Stomach (tissue), 4 donors: Measurements from ENCODE around the gene SCN8A.

ENCODE experiments used
- EP300 ChIP-seq: sonication (generic); formaldehyde crosslinking; IDR thresholded peaks from one replicate; pipeline ENCODE4 v1.6.1; 2017; ENCODE audit warnings: antibody characterized with exemption
- TF ChIP-seq, protein P1 (sequence below), 7 experiments: fragments of 450-650 bp in 4 of 7; fragments of 200-600 bp in 3 of 7; sonication (generic) in 3 of 7; IDR thresholded peaks; one replicate each; pipeline ENCODE4 v1.5.1; 2016 to 2019; ENCODE audit warnings: antibody characterized with exemption in 7 of 7, control low read depth in 2 of 7, mild to moderate bottlenecking in 1 of 7

DNA sequence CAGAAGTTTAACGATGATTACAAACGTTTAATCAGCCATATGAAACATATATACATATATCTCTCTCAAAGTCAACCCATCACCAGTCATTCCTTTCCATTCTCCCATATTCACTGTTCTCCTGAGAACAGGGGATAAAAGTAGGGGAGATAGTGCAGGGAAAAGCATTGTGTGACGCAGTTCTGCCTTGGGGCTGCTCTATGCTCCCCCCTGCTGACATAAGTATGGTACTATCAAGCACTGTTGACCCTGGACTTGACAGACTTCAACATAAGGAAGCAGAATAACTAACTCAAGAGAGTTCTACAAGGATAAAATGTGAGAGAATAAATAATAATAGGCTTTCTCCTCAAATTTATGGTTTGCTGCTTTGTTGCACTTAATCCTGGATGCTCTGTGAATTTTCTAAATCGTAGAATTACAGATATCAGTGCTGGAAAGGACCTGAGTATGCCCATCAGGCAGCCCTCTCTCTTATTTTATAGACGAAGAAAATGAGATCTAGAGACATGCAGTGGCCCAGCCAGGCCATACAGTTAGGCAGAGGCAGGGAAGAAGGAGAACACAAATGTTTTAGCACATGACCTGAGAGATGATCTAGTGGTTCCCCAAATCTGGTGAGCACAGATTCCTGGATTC is 87.2 kb downstream of the SCN8A start:
- TF ChIP-seq, protein P1, sequence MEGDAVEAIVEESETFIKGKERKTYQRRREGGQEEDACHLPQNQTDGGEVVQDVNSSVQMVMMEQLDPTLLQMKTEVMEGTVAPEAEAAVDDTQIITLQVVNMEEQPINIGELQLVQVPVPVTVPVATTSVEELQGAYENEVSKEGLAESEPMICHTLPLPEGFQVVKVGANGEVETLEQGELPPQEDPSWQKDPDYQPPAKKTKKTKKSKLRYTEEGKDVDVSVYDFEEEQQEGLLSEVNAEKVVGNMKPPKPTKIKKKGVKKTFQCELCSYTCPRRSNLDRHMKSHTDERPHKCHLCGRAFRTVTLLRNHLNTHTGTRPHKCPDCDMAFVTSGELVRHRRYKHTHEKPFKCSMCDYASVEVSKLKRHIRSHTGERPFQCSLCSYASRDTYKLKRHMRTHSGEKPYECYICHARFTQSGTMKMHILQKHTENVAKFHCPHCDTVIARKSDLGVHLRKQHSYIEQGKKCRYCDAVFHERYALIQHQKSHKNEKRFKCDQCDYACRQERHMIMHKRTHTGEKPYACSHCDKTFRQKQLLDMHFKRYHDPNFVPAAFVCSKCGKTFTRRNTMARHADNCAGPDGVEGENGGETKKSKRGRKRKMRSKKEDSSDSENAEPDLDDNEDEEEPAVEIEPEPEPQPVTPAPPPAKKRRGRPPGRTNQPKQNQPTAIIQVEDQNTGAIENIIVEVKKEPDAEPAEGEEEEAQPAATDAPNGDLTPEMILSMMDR (IDR thresholded peaks at IDR 0.05) = peak in 4 of 7 experiments; percentile 37 to 47 (median 43)
- no peak for TF ChIP-seq EP300
